Neutrophil (primary cell): Measurements from ENCODE around the gene CNOT3.

Experiments
- H3K27ac ChIP-seq: fragments of 200-600 bp; sonication (generic); 2 replicates; pipeline ENCODE4 v1.5.1; 2016; ENCODE audit warnings: mild to moderate bottlenecking, moderate library complexity
- H3K27me3 ChIP-seq: fragments of 200-600 bp; sonication (generic); 2 replicates; pipeline ENCODE4 v1.6.0; 2016; ENCODE audit warnings: mild to moderate bottlenecking
- H3K36me3 ChIP-seq: fragments of 200-600 bp; sonication (generic); 2 replicates; pipeline ENCODE4 v1.5.1; 2017
- H3K4me1 ChIP-seq, 2 experiments: fragments of 200-600 bp in 1 of 2; sonication (generic) in 1 of 2; 1 replicate in 1 of 2; 2 replicates in 1 of 2; pipeline versions ENCODE4 v1.5.1 to v1.6.1; 2013 to 2016; ENCODE audit warnings: low read depth in 1 of 2, low read length in 1 of 2, mild to moderate bottlenecking in 1 of 2, moderate library complexity in 1 of 2; ENCODE audit not compliant: control insufficient read depth in 1 of 2, insufficient read depth in 1 of 2
- H3K4me3 ChIP-seq, 2 experiments: fragments of 200-600 bp in 1 of 2; sonication (generic) in 1 of 2; 1 replicate in 1 of 2; 2 replicates in 1 of 2; pipeline ENCODE4 v1.5.1; 2013 to 2016; ENCODE audit warnings: low read depth in 1 of 2, low read length in 1 of 2, mild to moderate bottlenecking in 1 of 2, moderate library complexity in 1 of 2
- H3K9me3 ChIP-seq: fragments of 200-600 bp; sonication (generic); 2 replicates; pipeline ENCODE4 v1.5.1; 2016
- TF ChIP-seq, protein P1 (sequence below): fragments of 200-600 bp; sonication (generic); IDR thresholded peaks from 2 replicates; pipeline ENCODE4 v1.5.1; 2016; ENCODE audit warnings: antibody characterized with exemption

CNOT3 gene

GRCh38 chr19:54105796-54106195 lies 31.8 kb upstream of the CNOT3 start:
- Histone ChIP-seq H3K27me3 (no peaks in the 10 kb centered on the region), H3K9me3 (no peaks in the 10 kb centered on the region), H3K4me3 (no peak overlapping the region), H3K4me1 (peaks cover 25% of the 10 kb centered on the region in 2 experiments), H3K27ac (no peak overlapping the region), H3K36me3 (peaks cover 53% of the 10 kb centered on the region)
- TF ChIP-seq, protein P1, sequence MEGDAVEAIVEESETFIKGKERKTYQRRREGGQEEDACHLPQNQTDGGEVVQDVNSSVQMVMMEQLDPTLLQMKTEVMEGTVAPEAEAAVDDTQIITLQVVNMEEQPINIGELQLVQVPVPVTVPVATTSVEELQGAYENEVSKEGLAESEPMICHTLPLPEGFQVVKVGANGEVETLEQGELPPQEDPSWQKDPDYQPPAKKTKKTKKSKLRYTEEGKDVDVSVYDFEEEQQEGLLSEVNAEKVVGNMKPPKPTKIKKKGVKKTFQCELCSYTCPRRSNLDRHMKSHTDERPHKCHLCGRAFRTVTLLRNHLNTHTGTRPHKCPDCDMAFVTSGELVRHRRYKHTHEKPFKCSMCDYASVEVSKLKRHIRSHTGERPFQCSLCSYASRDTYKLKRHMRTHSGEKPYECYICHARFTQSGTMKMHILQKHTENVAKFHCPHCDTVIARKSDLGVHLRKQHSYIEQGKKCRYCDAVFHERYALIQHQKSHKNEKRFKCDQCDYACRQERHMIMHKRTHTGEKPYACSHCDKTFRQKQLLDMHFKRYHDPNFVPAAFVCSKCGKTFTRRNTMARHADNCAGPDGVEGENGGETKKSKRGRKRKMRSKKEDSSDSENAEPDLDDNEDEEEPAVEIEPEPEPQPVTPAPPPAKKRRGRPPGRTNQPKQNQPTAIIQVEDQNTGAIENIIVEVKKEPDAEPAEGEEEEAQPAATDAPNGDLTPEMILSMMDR = no peak

GRCh38 chr19:54106716-54107115 lies 30.8 kb upstream of the CNOT3 start:
- Histone ChIP-seq H3K4me1 (peaks cover 15 to 16% of the 10 kb centered on the region in 2 experiments), H3K27ac (no peak overlapping the region), H3K9me3 (no peaks in the 10 kb centered on the region), H3K27me3 (no peaks in the 10 kb centered on the region), H3K4me3 (no peak overlapping the region), H3K36me3 (peaks cover 57% of the 10 kb centered on the region)
- TF ChIP-seq, protein P1 = no peak

GRCh38 chr19:54107876-54108490 lies 29.6 kb upstream of the CNOT3 start:
- H3K4me3 ChIP-seq = no peak overlapping the region
- H3K36me3 ChIP-seq = peaks cover 60% of the 10 kb centered on the region
- H3K4me1 ChIP-seq = peaks cover 6% of the 10 kb centered on the region in 2 experiments
- TF ChIP-seq, protein P1 = no peak
- no peaks in the 10 kb centered on the region for H3K9me3 ChIP-seq
- H3K27me3 ChIP-seq = no peaks in the 10 kb centered on the region
- no peak overlapping the region for H3K27ac ChIP-seq

DNA sequence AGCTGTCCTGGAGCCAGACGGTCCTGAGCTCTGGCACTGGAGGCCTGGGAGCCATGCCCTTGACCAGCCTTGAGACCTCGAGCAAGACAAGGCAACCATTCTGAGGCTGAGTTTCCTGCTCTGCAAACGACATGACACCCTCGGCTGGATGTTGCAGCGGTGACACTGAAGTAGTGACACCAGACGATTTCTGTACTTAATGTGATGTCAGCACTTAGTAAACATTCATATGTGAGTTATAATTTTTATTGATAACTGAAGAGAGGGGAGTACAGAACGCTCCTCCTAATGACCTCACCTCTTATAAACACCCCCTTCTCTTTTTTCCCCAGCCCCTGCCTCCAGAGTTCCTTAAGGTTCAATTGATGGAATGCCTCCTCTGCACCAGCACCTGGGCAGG lies 29.1 kb upstream of the CNOT3 start:
- H3K4me1 ChIP-seq = peaks cover under 1% of the 10 kb centered on the region in 2 experiments
- H3K36me3 ChIP-seq = peaks cover 65% of the 10 kb centered on the region
- no peaks in the 10 kb centered on the region for H3K27me3 ChIP-seq
- H3K27ac ChIP-seq = no peak overlapping the region
- H3K4me3 ChIP-seq = no peak overlapping the region
- TF ChIP-seq, protein P1 = no peak
- H3K9me3 ChIP-seq = no peaks in the 10 kb centered on the region

DNA sequence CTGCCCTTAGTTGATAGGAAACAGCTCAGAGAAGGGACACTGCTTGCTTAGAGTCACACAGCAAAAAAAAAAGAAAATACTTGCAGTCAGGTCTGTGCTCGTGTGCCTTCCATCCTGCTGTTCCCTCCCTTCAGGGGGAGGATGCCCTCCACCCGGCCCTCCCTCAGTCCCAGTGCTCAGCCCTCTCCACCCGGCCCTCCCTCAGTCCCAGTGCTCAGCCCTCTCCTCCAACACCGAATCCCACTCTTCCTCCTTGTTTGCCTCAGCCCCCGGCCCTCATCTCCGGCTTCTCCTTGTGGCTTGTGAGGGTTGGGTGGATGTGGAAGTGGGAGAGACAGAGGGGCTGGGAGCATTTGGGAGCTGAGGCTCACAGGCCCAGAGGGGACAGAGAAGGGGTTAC lies 27.9 kb upstream of the CNOT3 start:
- no peak overlapping the region for H3K27ac ChIP-seq
- H3K36me3 ChIP-seq = peaks cover 69% of the 10 kb centered on the region
- H3K27me3 ChIP-seq = no peaks in the 10 kb centered on the region
- TF ChIP-seq, protein P1 = no peak
- peaks cover 9 to 10% of the 10 kb centered on the region in 2 experiments for H3K4me1 ChIP-seq
- no peaks in the 10 kb centered on the region for H3K9me3 ChIP-seq
- H3K4me3 ChIP-seq = no peak overlapping the region
